Measurements from ENCODE around the gene VAPB. TPM values are rescaled to one million over a fixed set of nuclear protein-coding genes. Genes with fewer than 3 reads are reported as not detected.

Gene VAPB
- total RNA-seq, 1 experiment from 2014 or later, result 51.0 TPM

- no peak for DNase-seq
- H3K27ac ChIP-seq, result no peak overlapping the region
- no peaks in the 10 kb centered on the region for H3K36me3 ChIP-seq
- H3K4me1 ChIP-seq, result no peaks in the 10 kb centered on the region
- H3K9me3 ChIP-seq (replicated peaks), result no peaks in the 10 kb centered on the region
- H3K4me3 ChIP-seq, result no peak overlapping the region
- H3K27me3 ChIP-seq, result no peaks in the 10 kb centered on the region
These were observed 108.9 kb downstream of the VAPB start for GRCh38 chr20:58497724-58498469.

GRCh38 chr20:58498470-58499068 is 109.5 kb downstream of the VAPB start:
- no peaks in the 10 kb centered on the region for H3K9me3 ChIP-seq (replicated peaks)
- H3K27me3 ChIP-seq, result no peaks in the 10 kb centered on the region
- H3K4me1 ChIP-seq, result no peaks in the 10 kb centered on the region
- H3K27ac ChIP-seq, result no peak overlapping the region
- no peak overlapping the region for H3K4me3 ChIP-seq
- DNase-seq, result no peak
- H3K36me3 ChIP-seq, result no peaks in the 10 kb centered on the region

- H3K36me3 ChIP-seq, result no peaks in the 10 kb centered on the region
- no peaks in the 10 kb centered on the region for H3K9me3 ChIP-seq (replicated peaks)
- DNase-seq, result no peak
- no peak overlapping the region for H3K4me3 ChIP-seq
- H3K4me1 ChIP-seq, result no peaks in the 10 kb centered on the region
- H3K27ac ChIP-seq, result no peak overlapping the region
- H3K27me3 ChIP-seq, result no peaks in the 10 kb centered on the region
These were observed 111.2 kb downstream of the VAPB start for GRCh38 chr20:58500256-58500655.

Other genes starting within 250 kb of the VAPB start
- gene ANKRD60, start 160.6 kb upstream of the VAPB start, total RNA-seq (2014; rRNA removed; shearing (Covaris generic)), result not detected in 2 replicates
- 23.5 and 25.4 TPM in 2 replicates for gene RAB22A, start 79.5 kb upstream of the VAPB start, total RNA-seq (2014; rRNA removed; shearing (Covaris generic))
- gene APCDD1L, start 126.2 kb downstream of the VAPB start, total RNA-seq (2014; rRNA removed; shearing (Covaris generic)), result 0.05 TPM in 1 of 2 replicates, not detected in the other

Data from SJCRH30 (cell line).